GM23338 (cell line): ENCODE results near the gene CNNM3. TPM values are rescaled to one million over a fixed set of nuclear protein-coding genes. Genes with fewer than 3 reads are reported as not detected.

ENCODE experiments used
- ATAC-seq: fragments of 200-7000 bp; cut with Tn5 transposase; 3 replicates; pipeline ENCODE4 v1.9.1; 2020
- DNase-seq: peaks from one replicate; pipeline ENCODE4 v3.0.0-alpha.2; 2015; ENCODE audit warnings: low spot score
- H2AFZ ChIP-seq: fragments of 200-600 bp; sonication (generic); 2 replicates; pipeline ENCODE4 v1.8.0; 2016; ENCODE audit warnings: antibody characterized with exemption, mild to moderate bottlenecking, moderate library complexity
- H3F3A ChIP-seq: fragments of 200-600 bp; sonication (generic); replicated peaks from 2 replicates; pipeline ENCODE4 v1.8.0; 2017; ENCODE audit warnings: antibody characterized with exemption, mixed run types, low read depth
- H3K27ac ChIP-seq: fragments of 200-600 bp; sonication (generic); 2 replicates; pipeline ENCODE4 v1.6.1; 2016; ENCODE audit warnings: low read depth
- H3K27me3 ChIP-seq: fragments of 200-600 bp; sonication (generic); 2 replicates; pipeline ENCODE4 v1.8.0; 2016; ENCODE audit warnings: mild to moderate bottlenecking, mixed run types, moderate library complexity; ENCODE audit not compliant: insufficient read depth
- H3K36me3 ChIP-seq: fragments of 200-600 bp; sonication (generic); 2 replicates; pipeline ENCODE4 v1.8.0; 2016; ENCODE audit warnings: mild to moderate bottlenecking; ENCODE audit not compliant: insufficient read depth
- H3K4me1 ChIP-seq: fragments of 200-600 bp; sonication (generic); 2 replicates; pipeline ENCODE4 v1.8.0; 2016; ENCODE audit warnings: mild to moderate bottlenecking, moderate library complexity; ENCODE audit not compliant: insufficient read depth
- H3K4me2 ChIP-seq: fragments of 200-600 bp; sonication (generic); 2 replicates; pipeline ENCODE4 v1.7.1; 2017; ENCODE audit warnings: mixed run types
- H3K4me3 ChIP-seq: fragments of 200-600 bp; sonication (generic); 2 replicates; pipeline ENCODE4 v1.6.1; 2016; ENCODE audit warnings: mixed run types
- H3K79me2 ChIP-seq: fragments of 200-600 bp; sonication (generic); replicated peaks from 2 replicates; pipeline ENCODE4 v1.8.0; 2017; ENCODE audit warnings: mild to moderate bottlenecking; ENCODE audit not compliant: insufficient read depth
- H3K9me2 ChIP-seq: fragments of 200-600 bp; sonication (generic); 2 replicates; pipeline ENCODE4 v1.8.0; 2017; ENCODE audit not compliant: insufficient read depth
- H4K20me1 ChIP-seq: fragments of 200-600 bp; sonication (generic); replicated peaks from 2 replicates; pipeline ENCODE4 v1.8.0; 2017; ENCODE audit warnings: mild to moderate bottlenecking; ENCODE audit not compliant: insufficient read depth
- H3K27ac Mint-ChIP-seq: 2 replicates; pipeline ENCODE4 v1.8.0; 2020; ENCODE audit warnings: inconsistent platforms, mild to moderate bottlenecking, moderate library complexity, mixed read lengths
- H3K27me3 Mint-ChIP-seq: 3 replicates; pipeline ENCODE4 v1.8.0; 2022; ENCODE audit warnings: low read depth, mild to moderate bottlenecking, moderate library complexity, mixed read lengths, inconsistent platforms; ENCODE audit not compliant: insufficient read depth, poor library complexity
- H3K36me3 Mint-ChIP-seq: 3 replicates; pipeline ENCODE4 v1.8.0; 2021; ENCODE audit warnings: low read depth, mild to moderate bottlenecking, inconsistent platforms, moderate library complexity, mixed read lengths
- H3K4me1 Mint-ChIP-seq: 3 replicates; pipeline ENCODE4 v1.8.0; 2020; ENCODE audit warnings: mild to moderate bottlenecking, inconsistent platforms, mixed read lengths
- H3K4me3 Mint-ChIP-seq: 3 replicates; pipeline ENCODE4 v1.8.0; 2021; ENCODE audit warnings: moderate library complexity, mild to moderate bottlenecking, inconsistent platforms, mixed read lengths
- H3K9me3 Mint-ChIP-seq: 3 replicates; pipeline ENCODE4 v1.8.0; 2020; ENCODE audit warnings: moderate library complexity, mild to moderate bottlenecking, inconsistent platforms, mixed read lengths
- JUNB ChIP-seq: IDR thresholded peaks from one replicate; pipeline ENCODE4 v1.6.1; 2016; ENCODE audit warnings: antibody characterized with exemption; ENCODE audit not compliant: unreplicated experiment
- POLR2AphosphoS5 ChIP-seq: IDR thresholded peaks from 2 replicates; pipeline ENCODE4 v1.6.1; 2016; ENCODE audit warnings: antibody characterized with exemption, low read depth
- ZNF462 ChIP-seq: fragments of 250-450 bp; sonication (Bioruptor Pico); IDR thresholded peaks from 2 replicates; pipeline ENCODE4 v1.5.0; 2020; ENCODE audit warnings: mild to moderate bottlenecking, moderate library complexity
- polyA plus RNA-seq: library from polyadenylated mRNA; unstranded; fragments of >200 nt; fragmentation: Nextera tagmentation; extraction: Ambion mirVana; gene quantifications from 2 replicates; pipeline ENCODE4 v1.2.1, GENCODE V29; 2016
- total RNA-seq: library from RNA; depleted of rRNA; stranded (reverse); fragments of >200 nt; shearing (Covaris generic); gene quantifications from 2 replicates; pipeline ENCODE4 v1.2.3, GENCODE V29; 2014

Gene CNNM3
- total and polyA plus RNA-seq, 2 experiments from 2014 or later, result 5.3 to 25.7 TPM

DNA sequence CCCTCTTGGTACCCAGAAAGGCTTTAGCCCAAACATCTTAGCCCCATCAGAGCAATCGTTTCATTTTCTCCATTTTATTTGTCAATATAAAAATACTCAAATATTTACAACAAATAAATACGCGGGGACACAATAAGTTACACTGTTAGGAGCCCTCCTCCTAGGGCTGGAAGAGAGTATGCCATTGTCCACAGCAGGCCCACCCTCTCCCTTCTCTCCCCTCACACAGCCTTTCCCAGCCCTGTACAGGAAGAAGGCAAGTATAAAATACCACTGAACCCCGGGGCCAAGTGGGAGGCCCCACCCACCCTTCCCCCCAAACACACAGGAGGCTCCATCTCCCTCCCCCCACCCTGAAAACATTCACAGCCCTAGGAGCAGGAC lies 43.6 kb downstream of the CNNM3 start (continued):
- TF ChIP-seq ZNF462, result no peak

GRCh38 chr2:96860065-96861029 lies 44.3 kb downstream of the CNNM3 start:
- Histone ChIP-seq H3K4me2 (no peak overlapping the region), H3K27me3 (no peaks in the 10 kb centered on the region), H3K36me3 (peaks cover 30% of the 10 kb centered on the region; the same call in 1 of the 2 replicates), H2AFZ (no peak overlapping the region), H3K27ac (no peak overlapping the region), H3K79me2 (peaks cover 20% of the 10 kb centered on the region), H3K9me2 (no peaks in the 10 kb centered on the region), H4K20me1 (peaks cover 6% of the 10 kb centered on the region), H3F3A (peaks cover 17% of the 10 kb centered on the region), H3K4me1 (peaks cover 19% of the 10 kb centered on the region), H3K4me3 (no peak overlapping the region)
- DNase-seq (no peak), ATAC-seq (no peak)
- Mint-ChIP-seq H3K27me3 (peaks cover 21% of the 10 kb centered on the region), H3K27ac (no peak overlapping the region), H3K9me3 (no peaks in the 10 kb centered on the region; the same call in 2 of the 3 replicates), H3K4me1 (peaks cover 21% of the 10 kb centered on the region), H3K36me3 (peaks cover 51% of the 10 kb centered on the region), H3K4me3 (no peak overlapping the region)
- no peak for TF ChIP-seq JUNB
- TF ChIP-seq POLR2AphosphoS5, result peak; percentile 15; the same call in 1 of the 2 replicates
